Mesothelial cell of epicardium (in vitro differentiated cells): Measurements from ENCODE around the gene NTM. TPM values are rescaled to one million over a fixed set of nuclear protein-coding genes. Genes with fewer than 3 reads are reported as not detected.
A peak's percentile ranks its signal among the peaks of the same experiment; 100 is the strongest.

ENCODE experiments used
- DNase-seq, 2 experiments: peaks; one replicate each; pipeline ENCODE4 v3.0.0; 2021; ENCODE audit warnings: low spot score in 2 of 2; ENCODE audit not compliant: unreplicated experiment in 2 of 2
- H3K27ac Mint-ChIP-seq: 2 replicates; pipeline ENCODE4 v1.8.0; 2021; ENCODE audit warnings: mixed read lengths
- H3K27me3 Mint-ChIP-seq: 2 replicates; pipeline ENCODE4 v1.8.0; 2021; ENCODE audit warnings: low read depth, mixed read lengths
- H3K36me3 Mint-ChIP-seq: 2 replicates; pipeline ENCODE4 v1.8.0; 2021; ENCODE audit warnings: mixed read lengths
- H3K4me1 Mint-ChIP-seq: 2 replicates; pipeline ENCODE4 v1.8.0; 2021; ENCODE audit warnings: mixed read lengths
- H3K4me3 Mint-ChIP-seq: 2 replicates; pipeline ENCODE4 v1.8.0; 2021; ENCODE audit warnings: mild to moderate bottlenecking, moderate library complexity, mixed read lengths
- H3K9me3 Mint-ChIP-seq: 2 replicates; pipeline ENCODE4 v1.8.0; 2021; ENCODE audit warnings: mixed read lengths
- CTCF ChIP-seq: fragments of 200-600 bp; sonication (generic); IDR thresholded peaks from one replicate; pipeline ENCODE4 v1.5.0; 2021; ENCODE audit warnings: antibody characterized with exemption; ENCODE audit not compliant: unreplicated experiment
- total RNA-seq: library from RNA; stranded (reverse); gene quantifications from 3 replicates; pipeline ENCODE4 v1.2.1, GENCODE V29; 2021

NTM gene
- total RNA-seq, 1 donor from 2014 or later: 3.9 TPM

- TF ChIP-seq CTCF: no peak
- Mint-ChIP-seq H3K27me3 (peaks cover 33% of the 10 kb centered on the region), H3K27ac (no peak overlapping the region), H3K4me3 (no peak overlapping the region), H3K36me3 (no peaks in the 10 kb centered on the region), H3K9me3 (no peaks in the 10 kb centered on the region), H3K4me1 (peaks cover 15% of the 10 kb centered on the region)
- no peak for DNase-seq
Observed at GRCh38 chr11:131858505-131858904, 488.1 kb downstream of the NTM start.

- H3K27me3 Mint-ChIP-seq: peaks cover 31% of the 10 kb centered on the region
- peaks cover 15% of the 10 kb centered on the region for H3K4me1 Mint-ChIP-seq
- no peaks in the 10 kb centered on the region for H3K9me3 Mint-ChIP-seq
- H3K4me3 Mint-ChIP-seq: no peak overlapping the region
- H3K27ac Mint-ChIP-seq: no peak overlapping the region
- no peak for TF ChIP-seq CTCF
- H3K36me3 Mint-ChIP-seq: no peaks in the 10 kb centered on the region
- DNase-seq: no peak
Observed at GRCh38 chr11:131859538-131860210, 489.3 kb downstream of the NTM start.

GRCh38 chr11:131864228-131864627 lies 493.8 kb downstream of the NTM start:
- peaks cover 22% of the 10 kb centered on the region for H3K4me1 Mint-ChIP-seq
- no peak for DNase-seq
- H3K27me3 Mint-ChIP-seq: peaks cover 44% of the 10 kb centered on the region
- no peaks in the 10 kb centered on the region for H3K36me3 Mint-ChIP-seq
- H3K27ac Mint-ChIP-seq: no peak overlapping the region
- H3K4me3 Mint-ChIP-seq: no peak overlapping the region
- H3K9me3 Mint-ChIP-seq: no peaks in the 10 kb centered on the region
- no peak for TF ChIP-seq CTCF

- no peak overlapping the region for H3K4me3 Mint-ChIP-seq
- H3K27me3 Mint-ChIP-seq: peaks cover 43% of the 10 kb centered on the region
- H3K27ac Mint-ChIP-seq: no peak overlapping the region
- H3K36me3 Mint-ChIP-seq: no peaks in the 10 kb centered on the region
- no peak for DNase-seq
- no peak for TF ChIP-seq CTCF
- H3K9me3 Mint-ChIP-seq: no peaks in the 10 kb centered on the region
- peaks cover 15% of the 10 kb centered on the region for H3K4me1 Mint-ChIP-seq
Observed at GRCh38 chr11:131865860-131866259, 495.4 kb downstream of the NTM start.

GRCh38 chr11:131866535-131867400 lies 496.4 kb downstream of the NTM start:
- Mint-ChIP-seq H3K27ac (no peak overlapping the region), H3K4me1 (peaks cover 9% of the 10 kb centered on the region), H3K27me3 (peaks cover 50% of the 10 kb centered on the region), H3K9me3 (no peaks in the 10 kb centered on the region), H3K4me3 (no peak overlapping the region), H3K36me3 (no peaks in the 10 kb centered on the region)
- peak; percentile 17 for TF ChIP-seq CTCF
- DNase-seq: no peak
